H1 (cell line): ENCODE results near the gene GRID1. TPM values are rescaled to one million over a fixed set of nuclear protein-coding genes. Genes with fewer than 3 reads are reported as not detected.

Source experiments
- CTCF ChIA-PET: fragments of 300-600 bp; sonication (Branson Sonifier 250); formaldehyde crosslinking; loops from one replicate; lab custom pipeline; 2021; ENCODE audit not compliant: partially characterized antibody; lab: Charles Lee
- POLR2A ChIA-PET: fragments of 300-600 bp; sonication (Branson Sonifier 250); formaldehyde crosslinking; loops from one replicate; lab custom pipeline; 2021; ENCODE audit warnings: inconsistent platforms; ENCODE audit not compliant: partially characterized antibody; lab: Charles Lee
- DNase-seq, 2 experiments: peaks; one replicate each; pipeline versions ENCODE4 v3.0.0 to v3.0.0-alpha.2; 2010 to 2022; ENCODE audit warnings: low spot score in 2 of 2, low read depth in 1 of 2, mixed read lengths in 1 of 2
- FAIRE-seq: peaks from 2 replicates; lab custom pipeline; 2011; peaks lifted over from hg19 to GRCh38; lab: Jason Lieb, UNC
- H2AFZ ChIP-seq: 2 replicates; pipeline ENCODE4 v1.8.1; 2012; ENCODE audit warnings: low read length, inconsistent platforms
- H2AK5ac ChIP-seq: 2 replicates; pipeline ENCODE4 v1.6.1; 2013; ENCODE audit warnings: low read depth, low read length
- H2BK120ac ChIP-seq: replicated peaks from 2 replicates; pipeline ENCODE3; 2013; ENCODE audit warnings: low read depth, low read length, inconsistent platforms
- H2BK12ac ChIP-seq: 2 replicates; pipeline ENCODE4 v1.6.1; 2013; ENCODE audit warnings: low read depth, low read length
- H2BK15ac ChIP-seq: 2 replicates; pipeline ENCODE4 v1.6.1; 2013; ENCODE audit warnings: low read length
- H2BK20ac ChIP-seq: 2 replicates; pipeline ENCODE4 v1.6.1; 2013; ENCODE audit warnings: low read length
- H2BK5ac ChIP-seq: 2 replicates; pipeline ENCODE4 v1.6.1; 2013; ENCODE audit warnings: low read depth, low read length
- H3K14ac ChIP-seq: 2 replicates; pipeline ENCODE4 v1.6.1; 2013; ENCODE audit warnings: inconsistent platforms; ENCODE audit not compliant: insufficient read length
- H3K18ac ChIP-seq: 2 replicates; pipeline ENCODE4 v1.6.1; 2013; ENCODE audit warnings: low read length; ENCODE audit errors: extremely low read depth
- H3K23ac ChIP-seq: 2 replicates; pipeline ENCODE4 v1.6.1; 2013; ENCODE audit warnings: inconsistent platforms; ENCODE audit not compliant: insufficient read length
- H3K23me2 ChIP-seq: 2 replicates; pipeline ENCODE4 v1.6.1; 2013; ENCODE audit warnings: low read depth, low read length
- H3K27ac ChIP-seq: 2 replicates; pipeline ENCODE4 v1.6.1; 2011; ENCODE audit warnings: low read depth, low read length, inconsistent platforms
- H3K27me3 ChIP-seq, 4 experiments: replicated peaks in 1 of 4; 1 replicate in 1 of 4; 2 replicates in 3 of 4; pipeline versions ENCODE4 v1.6.1 to v1.8.1; 2011 to 2013; ENCODE audit warnings: low read length in 3 of 4, mild to moderate bottlenecking in 3 of 4, inconsistent platforms in 2 of 4, mixed read lengths in 2 of 4, moderate library complexity in 1 of 4; ENCODE audit not compliant: control insufficient read depth in 3 of 4, insufficient read depth in 3 of 4; ENCODE audit errors: extremely low read depth in 1 of 4
- H3K36me3 ChIP-seq, 4 experiments: 2 replicates each; pipeline versions ENCODE4 v1.6.1 to v1.8.1; 2011 to 2013; ENCODE audit warnings: mild to moderate bottlenecking in 4 of 4, low read length in 3 of 4, moderate library complexity in 2 of 4, control low read depth in 1 of 4, inconsistent platforms in 1 of 4; ENCODE audit not compliant: insufficient read depth in 4 of 4, control insufficient read depth in 2 of 4
- H3K4ac ChIP-seq: replicated peaks from 2 replicates; pipeline ENCODE3; 2013; ENCODE audit warnings: low read length, low read depth, mixed read lengths, inconsistent platforms; ENCODE audit not compliant: insufficient read length
- H3K4me1 ChIP-seq, 4 experiments: replicated peaks in 1 of 4; 1 replicate in 1 of 4; 2 replicates in 3 of 4; pipeline versions ENCODE4 v1.6.1 to v1.8.1; 2011 to 2013; ENCODE audit warnings: low read length in 3 of 4, inconsistent platforms in 2 of 4, mixed read lengths in 1 of 4; ENCODE audit not compliant: insufficient read depth in 4 of 4, control insufficient read depth in 3 of 4
- H3K4me2 ChIP-seq, 2 experiments: 2 replicates each; pipeline versions ENCODE4 v1.6.1 to v1.8.1; 2011 to 2013; ENCODE audit warnings: low read depth in 2 of 2, low read length in 2 of 2, control low read depth in 1 of 2, inconsistent platforms in 1 of 2, mild to moderate bottlenecking in 1 of 2; ENCODE audit not compliant: insufficient read depth in 1 of 2
- H3K4me3 ChIP-seq, 4 experiments: fragments of 200-600, 300-600 bp in 1 of 4; sonication (generic), shearing (Covaris generic), sonication (Bioruptor Twin) in 1 of 4; 2 replicates each; pipeline versions ENCODE4 v1.5.1 to v1.8.1; 2011 to 2016; ENCODE audit warnings: low read length in 4 of 4, low read depth in 3 of 4, control low read depth in 2 of 4, inconsistent platforms in 2 of 4, mild to moderate bottlenecking in 2 of 4, mixed read lengths in 1 of 4, moderate library complexity in 1 of 4; ENCODE audit not compliant: insufficient read depth in 2 of 4; ENCODE audit errors: extremely low read depth in 1 of 4
- H3K56ac ChIP-seq: replicated peaks from 2 replicates; pipeline ENCODE3; 2013; ENCODE audit warnings: low read depth, mild to moderate bottlenecking, mixed read lengths, low read length, inconsistent platforms; ENCODE audit not compliant: insufficient read length
- H3K79me1 ChIP-seq: 2 replicates; pipeline ENCODE4 v1.6.1; 2013; ENCODE audit warnings: low read depth, low read length, control low read depth
- H3K79me2 ChIP-seq, 2 experiments: 2 replicates each; pipeline versions ENCODE4 v1.6.1 to v1.8.1; 2012 to 2013; ENCODE audit warnings: low read length in 2 of 2, mild to moderate bottlenecking in 2 of 2, inconsistent platforms in 1 of 2; ENCODE audit not compliant: insufficient read depth in 2 of 2, control insufficient read depth in 1 of 2
- H3K9ac ChIP-seq, 4 experiments: replicated peaks in 1 of 4; 1 replicate in 1 of 4; 2 replicates in 3 of 4; pipeline versions ENCODE4 v1.6.1 to v1.8.1; 2011 to 2013; ENCODE audit warnings: low read depth in 3 of 4, low read length in 3 of 4, control low read depth in 2 of 4, mild to moderate bottlenecking in 2 of 4, moderate library complexity in 2 of 4, inconsistent platforms in 1 of 4; ENCODE audit errors: extremely low read depth in 1 of 4
- H3K9me3 ChIP-seq, 2 experiments: 2 replicates each; pipeline versions ENCODE4 v1.6.1 to v1.8.1; 2012 to 2013; ENCODE audit warnings: mild to moderate bottlenecking in 2 of 2, moderate library complexity in 2 of 2, control low read depth in 1 of 2, inconsistent platforms in 1 of 2, low read depth in 1 of 2, low read length in 1 of 2, mixed read lengths in 1 of 2; ENCODE audit not compliant: insufficient read depth in 2 of 2
- H4K20me1 ChIP-seq, 2 experiments: replicated peaks in 1 of 2; 2 replicates each; pipeline versions ENCODE3 to v1.8.1; 2011 to 2013; ENCODE audit warnings: inconsistent platforms in 2 of 2, low read length in 2 of 2, mild to moderate bottlenecking in 1 of 2; ENCODE audit not compliant: insufficient read depth in 2 of 2, control insufficient read depth in 1 of 2
- H4K5ac ChIP-seq: 2 replicates; pipeline ENCODE4 v1.6.1; 2013; ENCODE audit warnings: low read length, low read depth, mixed read lengths, inconsistent platforms; ENCODE audit not compliant: insufficient read length
- H4K8ac ChIP-seq: 2 replicates; pipeline ENCODE4 v1.8.0; 2013; ENCODE audit warnings: mild to moderate bottlenecking, moderate library complexity, low read length, inconsistent platforms; ENCODE audit not compliant: insufficient read depth; ENCODE audit errors: extremely low read depth
- H4K91ac ChIP-seq: replicated peaks from 2 replicates; pipeline ENCODE3; 2013; ENCODE audit warnings: low read length, mixed read lengths, inconsistent platforms; ENCODE audit not compliant: insufficient read length
- E2F6 ChIP-seq: IDR thresholded peaks from 2 replicates; pipeline ENCODE4 v1.6.1; 2012; ENCODE audit warnings: inconsistent platforms
- EZH2 ChIP-seq: fragments of 200-600 bp; sonication (generic); IDR thresholded peaks from 2 replicates; pipeline ENCODE4 v1.7.1; 2012; ENCODE audit warnings: low read depth, mild to moderate bottlenecking, moderate library complexity, low read length, inconsistent platforms; ENCODE audit not compliant: severe bottlenecking
- GTF2F1 ChIP-seq: IDR thresholded peaks from 2 replicates; pipeline ENCODE4 v1.6.1; 2012; ENCODE audit warnings: low read depth, low read length, improper control_type of control experiment, borderline replicate concordance
- MAX ChIP-seq: IDR thresholded peaks from 2 replicates; pipeline ENCODE4 v1.6.1; 2012; ENCODE audit warnings: inconsistent platforms
- NANOG ChIP-seq: IDR thresholded peaks from 2 replicates; pipeline ENCODE4 v1.6.1; 2011; ENCODE audit warnings: low read length, low read depth, mild to moderate bottlenecking, inconsistent platforms; ENCODE audit not compliant: insufficient read depth, poor library complexity, severe bottlenecking
- POU5F1 ChIP-seq: IDR thresholded peaks from 2 replicates; pipeline ENCODE4 v1.6.1; 2011; ENCODE audit warnings: low read depth, mild to moderate bottlenecking, low read length, moderate library complexity
- RBBP5 ChIP-seq: IDR thresholded peaks from 2 replicates; pipeline ENCODE4 v1.7.1; 2012; ENCODE audit warnings: low read depth, mild to moderate bottlenecking, inconsistent platforms, low read length, moderate library complexity, borderline replicate concordance
- SIX5 ChIP-seq: IDR thresholded peaks from 2 replicates; pipeline ENCODE4 v1.6.1; 2011; ENCODE audit warnings: mild to moderate bottlenecking, low read depth, low read length
- SP1 ChIP-seq: IDR thresholded peaks from 2 replicates; pipeline ENCODE4 v1.6.1; 2011; ENCODE audit warnings: low read depth, low read length
- TBP ChIP-seq: IDR thresholded peaks from 2 replicates; pipeline ENCODE4 v1.6.1; 2011; ENCODE audit warnings: low read depth, low read length, improper control_type of control experiment
- WGBS, 2 experiments: shearing (Covaris generic) in 1 of 2; methylation state at CpG; one replicate each; pipeline versions ENCODE4 v1.1.6 to v1.1.7; 2013 to 2015; ENCODE audit warnings: low lambda C conversion rate in 2 of 2, mixed read lengths in 2 of 2, inconsistent platforms in 1 of 2, low coverage in 1 of 2, missing lambda C conversion rate in 1 of 2; ENCODE audit not compliant: insufficient replicate concordance in 2 of 2, insufficient coverage in 1 of 2, insufficient read length in 1 of 2; ENCODE audit errors: extremely low coverage in 1 of 2, missing lambda C conversion rate in 1 of 2; 5-methylcytosine and 5-hydroxymethylcytosine counted together
- polyA plus RNA-seq, 7 experiments: library from polyadenylated mRNA; depleted of rRNA in 3 of 7; stranded (reverse) in 5 of 7; unstranded in 2 of 7; fragments of >200 nt in 5 of 7; fragments of 200-250 nt in 2 of 7; gene quantifications; 1 replicate in 5 of 7; 2 replicates in 1 of 7; 4 replicates in 1 of 7; pipeline versions ENCODE4 v1.2.1 to v1.2.3, GENCODE V29; 2011 to 2013; ENCODE audit warnings: missing spikeins in 2 of 7, mixed read lengths in 2 of 7
- total RNA-seq: library from RNA; stranded (reverse); fragmentation: NEBNext Ultra II Directional; extraction: Animal tissue kit (Norgen Biotek cat#: 25700); gene quantifications from 2 replicates; pipeline ENCODE4 v1.2.1, GENCODE V29; 2021
- TF ChIP-seq, protein P1 (sequence below): IDR thresholded peaks from 2 replicates; pipeline ENCODE4 v1.6.1; 2012; ENCODE audit warnings: low read length, inconsistent platforms

The GRID1 gene
- total and polyA plus RNA-seq, 2 of the 8 experiments (the other 6 are each of a cell fraction or from before 2014, with no cell fraction given), result 0.22 to 0.30 TPM

DNA sequence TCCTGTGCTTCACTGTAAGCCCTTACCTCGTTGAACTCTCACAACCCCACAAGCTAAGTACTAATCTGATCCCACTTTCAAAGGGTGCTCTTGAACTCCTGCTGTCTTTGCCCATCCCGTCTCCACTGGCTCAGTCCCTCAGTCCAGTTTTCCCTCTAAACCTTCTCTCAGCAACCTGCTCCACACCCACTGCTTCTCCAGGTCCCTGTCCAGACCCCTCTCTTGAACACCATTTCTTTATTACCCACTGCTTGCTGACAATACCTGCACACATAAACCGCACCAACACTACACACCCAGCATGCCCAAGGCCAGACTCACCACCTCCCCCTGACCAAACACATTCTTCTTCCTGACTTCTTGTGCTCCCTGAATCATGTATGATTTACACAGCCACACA, 343.3 kb downstream of the GRID1 start:
- no peak overlapping the region for H4K8ac ChIP-seq
- no peak overlapping the region for H3K9ac ChIP-seq
- no peak overlapping the region for H3K4me3 ChIP-seq
- no peak overlapping the region for H2BK120ac ChIP-seq
- no peak overlapping the region for H3K14ac ChIP-seq
- H3K56ac ChIP-seq, result no peak overlapping the region
- no peak overlapping the region for H2BK5ac ChIP-seq
- no peak overlapping the region for H3K27ac ChIP-seq
- H2BK15ac ChIP-seq, result no peak overlapping the region
- WGBS, 2 experiments, result 93% methylated on average over 3 of the region's 3 CpGs; no CpG with 5 or more reads in 1 of the 2 experiments
- no peak overlapping the region for H2AK5ac ChIP-seq
- H2AFZ ChIP-seq, result no peak overlapping the region
- ChIA-PET POLR2A (no interaction called here), CTCF (interaction anchor here (0.9 kb wide), 1 partner anchor 29 kb away, joined by 3 read pairs; no protein-coding TSS in a partner anchor)
- H3K9me3 ChIP-seq, result no peaks in the 10 kb centered on the region
- no peak overlapping the region for H4K5ac ChIP-seq
- no peak overlapping the region for H3K23ac ChIP-seq
- no peak for FAIRE-seq
- no peak for TF ChIP-seq E2F6
- no peak for TF ChIP-seq EZH2
- no peak for TF ChIP-seq MAX
- no peak for TF ChIP-seq SIX5
- TF ChIP-seq RBBP5, result no peak
- TF ChIP-seq SP1, result no peak
- TF ChIP-seq GTF2F1, result no peak
- TF ChIP-seq POU5F1, result no peak
- no peak for TF ChIP-seq TBP
- TF ChIP-seq, protein P1, sequence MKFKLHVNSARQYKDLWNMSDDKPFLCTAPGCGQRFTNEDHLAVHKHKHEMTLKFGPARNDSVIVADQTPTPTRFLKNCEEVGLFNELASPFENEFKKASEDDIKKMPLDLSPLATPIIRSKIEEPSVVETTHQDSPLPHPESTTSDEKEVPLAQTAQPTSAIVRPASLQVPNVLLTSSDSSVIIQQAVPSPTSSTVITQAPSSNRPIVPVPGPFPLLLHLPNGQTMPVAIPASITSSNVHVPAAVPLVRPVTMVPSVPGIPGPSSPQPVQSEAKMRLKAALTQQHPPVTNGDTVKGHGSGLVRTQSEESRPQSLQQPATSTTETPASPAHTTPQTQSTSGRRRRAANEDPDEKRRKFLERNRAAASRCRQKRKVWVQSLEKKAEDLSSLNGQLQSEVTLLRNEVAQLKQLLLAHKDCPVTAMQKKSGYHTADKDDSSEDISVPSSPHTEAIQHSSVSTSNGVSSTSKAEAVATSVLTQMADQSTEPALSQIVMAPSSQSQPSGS, result no peak
- no peak for TF ChIP-seq NANOG
- no peaks in the 10 kb centered on the region; a peak in 1 of 7 replicates for H3K4me1 ChIP-seq
- H4K20me1 ChIP-seq, result no peaks in the 10 kb centered on the region
- H3K4me2 ChIP-seq, result no peak overlapping the region
- H3K23me2 ChIP-seq, result no peaks in the 10 kb centered on the region
- no peak for DNase-seq
- no peak overlapping the region for H3K18ac ChIP-seq
- no peaks in the 10 kb centered on the region for H3K79me2 ChIP-seq
- no peaks in the 10 kb centered on the region for H3K79me1 ChIP-seq
- H4K91ac ChIP-seq, result no peak overlapping the region
- no peak overlapping the region for H2BK20ac ChIP-seq
- no peak overlapping the region for H2BK12ac ChIP-seq
- H3K4ac ChIP-seq, result no peak overlapping the region
- no peaks in the 10 kb centered on the region for H3K36me3 ChIP-seq
- H3K27me3 ChIP-seq, result no peaks in the 10 kb centered on the region
